Limb (tissue), 2 donors: ENCODE data around the gene TIGD3.

Experiments
- DNase-seq, 2 donors: peaks; one replicate each; pipeline ENCODE4 v3.0.0-alpha.2; 2016; ENCODE audit errors: extremely low spot score in 2 of 2

Gene TIGD3

GRCh38 chr11:65370659-65371049 is 16.1 kb downstream of the TIGD3 start:
- DNase-seq: no peak

DNA sequence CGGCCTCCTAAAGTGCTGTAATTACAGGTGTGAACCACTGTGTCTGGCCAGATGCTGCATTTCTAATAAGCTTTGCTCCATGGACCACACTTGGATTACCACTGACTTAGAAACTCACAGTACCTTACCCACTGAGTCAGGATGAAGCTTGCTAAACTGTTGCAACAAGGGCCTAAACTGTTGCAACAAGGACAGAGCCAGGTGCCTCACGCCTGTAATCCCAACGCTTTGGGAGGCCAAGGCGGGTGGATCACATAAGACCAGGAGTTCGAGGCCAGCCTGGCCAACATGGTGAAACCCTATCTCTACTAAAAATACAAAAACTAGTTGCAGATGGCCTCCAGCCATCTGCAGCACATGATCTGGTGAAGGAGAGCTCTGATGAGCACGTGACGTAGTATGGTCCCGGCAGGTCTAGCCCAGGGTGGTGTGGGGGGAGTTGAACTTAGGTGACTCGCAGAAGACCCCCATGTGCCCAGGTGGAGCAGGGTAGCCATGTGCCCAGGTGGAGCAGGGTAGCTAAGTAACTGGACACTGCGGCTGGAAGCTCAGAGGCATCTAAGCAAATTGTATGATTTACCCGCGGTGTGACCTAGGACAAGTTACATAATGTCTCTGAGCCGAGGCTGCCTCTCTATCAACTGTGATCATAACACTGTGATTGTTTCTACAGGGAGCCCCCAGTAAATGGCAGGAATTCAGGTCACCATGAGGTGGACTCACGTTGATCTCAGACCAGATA is 19.5 kb downstream of the TIGD3 start:
- DNase-seq: no peak

- DNase-seq: no peak
Measured at GRCh38 chr11:65375012-65375411, 20.5 kb downstream of the TIGD3 start.

DNA sequence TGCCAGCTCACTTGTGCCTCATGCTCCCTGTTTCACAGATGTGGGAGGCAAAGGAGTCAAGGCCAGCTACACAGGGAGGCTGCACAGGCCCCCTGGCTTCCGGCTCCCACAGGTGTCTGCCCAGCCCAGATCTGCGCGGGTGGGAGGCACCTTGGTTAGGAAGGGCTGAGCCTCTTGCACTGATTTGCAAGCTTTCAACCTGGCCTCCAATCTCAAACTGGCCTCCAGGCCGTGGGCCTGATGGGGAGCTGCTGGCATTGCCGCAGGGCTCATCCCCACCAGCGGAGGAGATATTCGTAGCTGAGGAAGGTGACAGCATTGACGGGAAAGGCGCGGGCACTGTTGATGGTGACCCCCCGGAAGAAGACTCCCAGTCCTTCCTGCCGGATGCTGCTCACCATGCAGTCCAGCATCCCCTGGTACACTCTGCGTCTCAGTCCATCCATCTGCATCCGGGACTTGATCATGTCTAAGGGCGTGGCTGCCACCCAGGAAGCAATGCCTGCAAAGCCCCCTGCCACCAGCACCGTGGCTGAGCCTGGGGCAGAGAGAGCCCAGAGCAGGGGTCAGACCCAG is 21.7 kb downstream of the TIGD3 start:
- no peak for DNase-seq

DNA sequence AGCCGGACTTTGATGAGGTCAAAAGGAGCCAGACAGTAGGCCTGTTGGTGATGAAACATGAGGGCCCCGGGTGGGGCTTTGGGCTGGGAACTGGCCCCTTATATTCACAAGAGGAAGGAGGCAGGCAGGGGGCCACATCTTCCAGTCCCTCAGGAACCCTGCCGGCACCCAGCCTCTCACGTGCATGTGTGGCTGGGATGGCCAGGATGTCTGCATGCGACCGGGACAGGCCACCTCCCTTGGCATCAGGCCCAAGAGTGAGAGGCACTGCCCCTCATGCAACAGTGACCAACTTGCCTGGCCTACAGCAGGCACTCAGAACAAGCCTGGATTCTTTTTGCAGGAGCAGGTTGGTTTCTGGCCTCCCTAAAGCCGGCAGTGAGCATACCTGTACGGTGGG is 22.5 kb downstream of the TIGD3 start:
- no peak for DNase-seq

GRCh38 chr11:65377777-65378176 is 23.2 kb downstream of the TIGD3 start:
- no peak for DNase-seq

- DNase-seq: no peak
Measured at GRCh38 chr11:65378208-65378927, 23.8 kb downstream of the TIGD3 start.

DNA sequence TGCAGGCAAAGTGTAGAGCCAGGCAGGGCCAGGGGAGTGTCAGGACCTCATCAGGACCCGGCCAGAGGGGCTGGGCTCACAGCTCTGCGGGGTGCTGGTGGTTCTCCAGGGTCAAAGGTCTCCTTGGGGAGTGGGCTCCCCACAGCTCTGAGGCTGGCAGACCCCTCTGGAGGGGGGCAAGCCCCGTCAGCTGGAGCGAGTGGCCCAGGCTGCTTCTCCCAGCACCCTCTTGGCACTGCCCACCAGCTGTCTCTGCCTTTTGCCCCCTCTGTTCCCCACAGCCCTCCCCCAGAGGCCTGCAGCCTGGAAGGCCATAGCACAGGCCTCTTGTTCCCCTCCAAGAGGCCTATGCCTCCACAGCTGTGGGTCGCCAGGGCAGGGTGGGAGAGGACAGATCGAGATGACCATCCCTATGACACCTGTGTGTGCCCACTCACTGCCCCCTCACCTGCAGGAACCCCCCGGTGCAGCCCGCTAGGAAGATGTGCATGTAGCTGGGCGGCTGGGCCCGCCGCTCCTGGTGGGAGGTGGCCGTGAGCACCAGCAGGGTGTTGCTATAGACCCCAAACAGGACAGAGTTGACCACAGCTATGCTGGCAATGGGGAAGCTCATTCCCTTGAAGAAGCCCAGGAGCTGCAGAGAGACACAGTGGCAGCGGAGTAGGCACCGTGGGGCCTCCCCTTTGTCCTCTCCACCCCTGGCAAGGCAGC is 24.5 kb downstream of the TIGD3 start:
- DNase-seq: no peak

DNA sequence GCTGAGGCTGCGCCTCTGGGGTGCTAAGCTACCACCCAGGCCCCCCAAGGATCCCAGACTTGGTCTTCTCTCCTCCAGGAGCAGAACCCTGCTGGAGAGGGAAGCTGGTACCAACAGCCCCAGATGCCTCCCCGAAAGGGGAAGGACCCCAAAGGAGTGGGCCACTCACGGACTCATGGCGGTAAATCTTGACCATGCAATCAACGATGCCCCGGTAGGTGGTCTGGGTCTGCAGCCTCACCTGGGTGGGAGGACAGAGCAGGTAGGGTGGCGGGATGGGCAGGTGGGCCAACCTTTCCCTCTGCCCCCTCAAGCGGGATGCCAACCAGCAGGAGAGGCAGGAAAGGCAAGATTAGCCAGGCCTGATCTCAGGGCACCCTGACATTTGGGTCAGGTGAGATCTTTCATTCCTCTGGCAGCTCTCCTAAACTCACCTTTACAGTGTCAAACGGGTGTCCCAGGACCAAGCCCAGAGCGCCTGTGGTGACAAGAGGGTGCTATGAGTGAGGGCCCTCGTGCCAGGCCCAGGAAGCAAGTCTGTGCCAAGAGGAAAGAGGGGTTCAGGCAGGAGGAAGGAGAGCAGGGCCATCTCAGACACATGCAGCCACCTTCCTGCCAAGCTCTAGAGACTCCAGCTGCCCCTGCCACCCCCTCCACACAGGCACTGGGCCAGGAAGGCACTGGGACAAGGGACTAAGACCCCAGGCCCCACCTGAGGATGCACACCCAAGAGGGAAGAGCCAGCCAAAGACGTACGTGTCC is 25.3 kb downstream of the TIGD3 start:
- no peak for DNase-seq

DNA sequence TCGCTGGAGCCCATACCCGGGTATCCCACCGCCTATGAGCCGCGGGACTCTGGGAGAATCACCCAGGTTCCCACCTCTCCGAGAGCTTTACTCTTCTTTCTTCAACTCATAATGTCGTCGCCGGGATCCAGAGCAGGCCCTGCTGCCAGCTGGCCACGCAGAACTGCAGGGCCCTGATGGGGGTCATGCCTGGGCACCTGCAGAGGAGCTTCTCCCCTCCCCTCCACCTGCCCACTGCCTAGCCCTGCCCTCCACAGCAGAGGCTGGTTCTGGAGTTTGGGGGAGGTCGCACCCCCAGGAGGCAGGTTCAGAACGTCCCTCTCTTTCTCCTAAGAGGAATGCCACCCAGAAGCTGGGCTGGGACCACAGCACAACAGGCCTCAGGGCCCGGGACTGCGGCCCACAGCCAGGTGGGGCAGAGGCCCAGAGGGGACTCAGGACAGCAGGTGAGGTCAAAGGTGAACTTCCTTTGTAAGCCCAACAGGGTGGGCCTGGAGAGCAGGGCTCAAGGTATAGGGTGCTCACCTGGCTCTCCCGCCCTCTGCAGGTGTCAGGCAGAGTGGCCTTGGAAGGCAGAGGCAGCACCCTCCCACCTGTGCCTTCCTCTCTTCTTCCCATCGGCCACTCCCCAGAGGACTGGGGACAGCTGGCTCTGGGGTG is 26.0 kb downstream of the TIGD3 start:
- no peak for DNase-seq

- DNase-seq: no peak
Measured at GRCh38 chr11:65381716-65382032, 27.1 kb downstream of the TIGD3 start.

DNA sequence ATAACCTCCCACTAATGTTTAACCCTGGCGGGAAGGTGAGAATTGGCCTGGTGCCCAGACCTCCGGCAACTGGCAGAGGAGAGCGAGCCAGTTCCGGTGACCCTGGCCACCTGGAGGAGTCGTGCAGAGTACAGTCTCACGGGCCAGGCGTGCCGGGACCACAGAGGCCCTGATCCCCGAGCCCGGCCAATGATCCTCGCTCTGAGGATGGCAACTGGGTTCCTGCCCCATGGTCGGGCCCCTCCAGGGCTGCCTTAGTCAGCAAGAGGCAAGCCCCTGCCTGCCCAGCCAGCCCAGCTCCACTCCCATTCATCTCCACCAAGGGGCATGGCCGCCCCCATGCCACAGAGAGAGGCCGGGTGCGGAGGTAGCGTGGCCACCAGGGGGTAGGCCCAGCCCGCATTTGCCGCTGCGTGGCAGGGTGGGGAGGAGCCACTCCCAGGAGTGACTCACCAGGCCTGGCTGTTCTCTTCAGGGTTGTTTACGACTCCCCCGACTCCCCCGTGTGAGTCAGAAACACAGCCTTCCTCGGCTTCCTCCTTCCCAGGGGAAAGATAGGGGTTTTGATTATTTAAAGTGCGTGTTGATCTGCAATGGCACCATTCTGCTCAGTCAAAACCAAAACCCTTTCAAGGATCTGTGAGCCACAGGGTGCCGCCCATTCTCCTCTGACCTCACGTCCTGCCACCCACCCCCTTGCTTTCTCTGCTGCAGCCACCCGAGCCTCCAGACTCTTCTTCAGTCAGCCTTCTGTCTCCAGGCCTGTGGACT is 27.7 kb downstream of the TIGD3 start, which contains the start of gene SLC25A45:
Gene SLC25A45, minus strand, starts transcription at position 614 of the 771 bp plus-strand sequence. CDS start 695 bp downstream, outside the sequence.
- peak; percentile 69 to 84 for DNase-seq

DNA sequence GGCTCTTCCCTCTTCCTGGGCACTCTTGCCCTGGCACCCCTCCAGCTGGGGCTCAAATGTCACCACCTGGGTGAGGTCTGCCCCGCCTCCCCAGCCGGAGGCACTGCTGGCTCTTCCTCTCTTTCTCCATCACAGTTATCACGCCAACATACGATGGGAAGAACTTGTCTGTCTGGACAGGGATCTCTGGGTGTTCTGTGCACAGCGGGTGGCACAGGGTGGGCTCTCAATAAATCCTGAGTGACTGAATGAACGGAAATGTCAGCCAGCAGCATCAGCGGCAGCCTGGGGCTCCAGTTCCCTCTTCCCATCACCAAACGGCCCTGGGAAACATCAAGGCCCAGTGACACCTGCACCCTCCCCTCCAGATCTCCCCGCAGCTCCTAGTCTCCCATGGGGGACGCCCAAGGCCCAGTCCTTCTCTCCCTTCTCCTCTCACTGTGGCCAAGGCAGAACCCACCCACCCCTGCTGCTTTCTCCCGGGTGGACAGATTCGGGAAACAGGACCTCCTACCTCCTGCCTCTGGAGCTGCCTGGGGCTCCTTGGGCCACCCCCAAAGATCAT is 28.3 kb downstream of the TIGD3 start:
- no peak for DNase-seq

DNA sequence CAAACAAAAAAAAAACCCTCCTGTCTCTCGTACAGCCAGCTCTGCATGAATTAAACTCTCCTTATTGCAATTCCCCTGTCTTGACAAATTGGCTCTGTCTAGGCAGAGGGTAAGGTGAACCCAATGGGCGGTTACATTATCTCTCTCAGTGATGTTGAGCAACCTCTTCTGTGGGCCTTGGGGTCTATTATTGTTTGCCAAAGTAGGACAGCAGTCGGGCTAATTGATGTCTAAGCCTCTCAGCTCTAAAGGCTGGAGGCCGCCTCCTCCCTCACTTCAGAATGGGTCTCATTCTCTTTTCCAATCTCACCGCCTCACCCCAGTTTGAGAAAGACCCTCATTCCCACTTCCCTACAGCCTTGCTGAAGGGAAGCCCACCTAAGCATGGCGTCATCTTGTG is 29.2 kb downstream of the TIGD3 start:
- no peak for DNase-seq

GRCh38 chr11:65384301-65384889 is 29.8 kb downstream of the TIGD3 start:
- DNase-seq: no peak

- peak; percentile 89 to 93 for DNase-seq
Measured at GRCh38 chr11:65386307-65387140, 32.0 kb downstream of the TIGD3 start, which contains the start of gene FRMD8. TSS of gene FRMD8 (plus strand) at chr11:65386637. CDS start at chr11:65387037, 400 bp downstream.

DNA sequence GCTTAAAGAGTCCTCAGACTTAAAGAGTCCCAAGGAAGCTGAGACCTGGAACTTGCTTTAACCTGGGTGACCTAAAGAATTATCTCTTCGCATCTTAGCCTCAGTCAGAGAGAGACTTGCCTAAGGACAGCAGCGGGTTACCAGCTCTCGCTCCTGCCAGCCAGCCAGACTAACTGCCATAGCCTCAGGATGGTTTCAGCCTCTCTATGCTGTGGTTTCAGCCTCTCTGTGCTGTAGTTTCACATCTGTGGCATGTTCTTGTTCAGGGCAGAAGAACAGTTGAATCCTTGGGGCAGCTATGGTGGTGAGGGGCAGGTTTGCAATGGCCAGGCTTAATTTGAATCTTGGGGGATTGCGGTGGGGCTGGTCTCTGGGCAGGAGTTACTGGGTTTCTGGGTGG is 34.2 kb downstream of the TIGD3 start:
- DNase-seq: no peak

GRCh38 chr11:65389294-65389980 is 34.9 kb downstream of the TIGD3 start:
- peak in 1 of 2 donors; percentile 27 for DNase-seq
